ENCODE results near the gene UNC13A.
A peak's percentile ranks its signal among the peaks of the same experiment; 100 is the strongest.

Gene UNC13A

GRCh38 chr19:17682273-17682672, 5.9 kb downstream of the UNC13A start:
- H3K9ac ChIP-seq, result no peak overlapping the region
- peaks cover 33 to 100% (median 92%) of the 10 kb centered on the region in 11 experiments for H3K27me3 ChIP-seq
- H3K36me3 ChIP-seq, result no peaks in the 10 kb centered on the region
- H3K4me3 ChIP-seq, result no peak overlapping the region
- no peak overlapping the region for H3K27ac ChIP-seq
- H3K9me3 ChIP-seq (replicated peaks in 1 of 11), result no peaks in the 10 kb centered on the region
- H3K4me2 ChIP-seq, result no peak overlapping the region
- TF ChIP-seq Cebpa-rat (IDR thresholded peaks at IDR 0.05), result no peak
- peaks cover 0 to 28% (median 0%) of the 10 kb centered on the region in 11 experiments; a peak in 8 of 22 replicates for H4K20me1 ChIP-seq
- H3K4me1 ChIP-seq, result peaks cover 19 to 43% (median 34%) of the 10 kb centered on the region in 10 experiments

GRCh38 chr19:17681505-17682125, 6.5 kb downstream of the UNC13A start:
- Histone ChIP-seq H3K9me3 (replicated peaks in 1 of 11) (no peaks in the 10 kb centered on the region), H3K4me3 (no peak overlapping the region), H4K20me1 (peaks cover 0 to 25% (median 0%) of the 10 kb centered on the region in 11 experiments; a peak in 4 of 22 replicates), H3K27ac (no peak overlapping the region), H3K4me2 (peak overlapping the region in 4 of 11 experiments; percentile 88 to 98 (median 96); a peak in 4 of 22 replicates), H3K9ac (no peak overlapping the region), H3K4me1 (peaks cover 16 to 37% (median 29%) of the 10 kb centered on the region in 10 experiments), H3K36me3 (no peaks in the 10 kb centered on the region), H3K27me3 (peaks cover 27 to 94% (median 86%) of the 10 kb centered on the region in 11 experiments)
- TF ChIP-seq Cebpa-rat (IDR thresholded peaks at IDR 0.05), result no peak

DNA sequence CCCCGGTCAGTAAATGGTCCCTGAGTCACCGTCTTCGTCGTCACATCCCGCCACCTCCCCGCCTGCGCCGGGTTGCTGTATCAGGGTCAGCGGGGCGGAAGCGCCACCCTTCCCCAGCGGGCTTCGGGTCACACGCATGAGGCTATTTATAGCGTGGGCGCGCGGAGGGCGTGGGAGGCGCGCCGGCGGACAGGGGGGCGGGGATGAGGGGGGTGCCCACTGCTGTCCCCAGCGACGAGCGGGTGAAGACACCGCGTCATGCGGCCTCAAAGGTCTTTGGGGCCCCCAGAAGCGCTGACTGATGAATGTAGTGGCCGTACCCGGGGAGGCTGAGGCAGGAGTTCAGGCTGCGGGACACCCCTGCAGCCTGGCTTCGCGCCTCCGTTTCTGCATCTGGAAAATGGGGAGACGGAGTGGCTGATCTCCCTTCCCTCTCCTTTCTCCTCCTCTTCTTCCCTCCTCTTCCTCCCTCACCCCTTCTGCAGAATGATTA, 7.9 kb downstream of the UNC13A start:
- peaks cover 13 to 26% (median 22%) of the 10 kb centered on the region in 10 experiments for H3K4me1 ChIP-seq
- H3K4me3 ChIP-seq, result peak overlapping the region; percentile 19 to 63 (median 44); a peak in 18 of 20 replicates
- no peaks in the 10 kb centered on the region for H3K36me3 ChIP-seq
- peaks cover 0 to 25% (median 0%) of the 10 kb centered on the region in 11 experiments; a peak in 5 of 22 replicates for H4K20me1 ChIP-seq
- H3K27me3 ChIP-seq, result peaks cover 16 to 84% (median 72%) of the 10 kb centered on the region in 11 experiments
- H3K9ac ChIP-seq, result peak overlapping the region in 8 of 11 experiments; percentile 35 to 78 (median 64); a peak in 13 of 22 replicates
- H3K27ac ChIP-seq, result peak overlapping the region in 6 of 11 experiments; percentile 53 to 85 (median 68); a peak in 10 of 22 replicates
- no peak for TF ChIP-seq Cebpa-rat (IDR thresholded peaks at IDR 0.05)
- H3K9me3 ChIP-seq (replicated peaks in 1 of 11), result no peaks in the 10 kb centered on the region
- peak overlapping the region; percentile 83 to 98 (median 88) for H3K4me2 ChIP-seq

DNA sequence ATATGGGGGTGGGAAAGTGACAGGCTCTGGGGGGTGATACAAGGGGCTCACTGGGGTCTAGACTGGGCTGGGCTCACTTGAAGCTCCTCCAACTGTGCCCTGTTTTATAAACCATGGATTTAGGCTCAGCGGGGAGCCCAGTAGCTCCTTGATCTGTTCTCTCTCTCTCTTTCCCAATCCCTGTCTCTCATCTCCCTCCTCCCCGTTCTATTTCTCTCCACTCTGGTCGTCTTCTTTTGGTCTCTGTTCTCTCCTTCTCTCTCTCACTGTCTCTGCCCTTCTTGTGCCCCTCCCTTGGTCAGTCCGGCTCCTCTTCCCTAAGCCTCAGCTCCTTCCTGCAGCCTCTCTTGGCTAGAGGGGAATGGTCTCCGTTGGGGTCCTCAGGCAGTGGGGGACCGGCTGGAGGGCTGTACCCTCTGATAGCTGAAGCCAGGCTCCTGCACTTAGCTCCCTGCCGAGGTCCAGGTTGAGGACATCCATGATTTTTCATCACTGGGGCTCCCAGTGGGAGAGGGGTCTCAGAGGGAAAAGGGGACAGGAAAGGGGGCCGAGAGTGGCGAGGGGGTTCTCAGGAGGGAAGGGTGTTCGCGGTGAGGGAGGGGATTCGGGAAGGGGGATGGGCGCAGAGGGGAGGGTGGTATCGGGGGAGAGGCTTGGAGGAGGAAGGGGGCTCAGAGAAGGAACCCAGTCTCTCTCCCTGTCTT, 8.5 kb downstream of the UNC13A start:
- H3K4me3 ChIP-seq, result peak overlapping the region in 9 of 10 experiments; percentile 28 to 63 (median 46); a peak in 18 of 20 replicates

GRCh38 chr19:17678836-17679235, 9.3 kb downstream of the UNC13A start:
- Histone ChIP-seq H3K4me2 (peak overlapping the region in 1 of 11 experiments; percentile 98; a peak in 1 of 22 replicates), H3K9ac (no peak overlapping the region), H3K9me3 (replicated peaks in 1 of 11) (no peaks in the 10 kb centered on the region), H4K20me1 (peaks cover 0 to 20% (median 0%) of the 10 kb centered on the region in 11 experiments; a peak in 5 of 22 replicates), H3K27ac (no peak overlapping the region), H3K4me1 (peaks cover 13 to 36% (median 23%) of the 10 kb centered on the region in 10 experiments), H3K36me3 (no peaks in the 10 kb centered on the region), H3K27me3 (peaks cover 6 to 70% (median 58%) of the 10 kb centered on the region in 11 experiments; a peak in 21 of 22 replicates), H3K4me3 (no peak overlapping the region)
- no peak for TF ChIP-seq Cebpa-rat (IDR thresholded peaks at IDR 0.05)

More for the DNA sequence above, 8.5 kb downstream of the UNC13A start:
- peaks cover 13 to 28% (median 22%) of the 10 kb centered on the region in 10 experiments for H3K4me1 ChIP-seq
- peaks cover 0 to 25% (median 0%) of the 10 kb centered on the region in 11 experiments; a peak in 5 of 22 replicates for H4K20me1 ChIP-seq
- H3K36me3 ChIP-seq, result no peaks in the 10 kb centered on the region
- peak overlapping the region in 10 of 11 experiments; percentile 35 to 78 (median 62); a peak in 16 of 22 replicates for H3K9ac ChIP-seq
- peaks cover 10 to 78% (median 66%) of the 10 kb centered on the region in 11 experiments for H3K27me3 ChIP-seq
- H3K4me2 ChIP-seq, result peak overlapping the region; percentile 83 to 98 (median 88)
- TF ChIP-seq Cebpa-rat (IDR thresholded peaks at IDR 0.05), result no peak
- H3K9me3 ChIP-seq (replicated peaks in 1 of 11), result no peaks in the 10 kb centered on the region
- H3K27ac ChIP-seq, result peak overlapping the region in 10 of 11 experiments; percentile 25 to 85 (median 64); a peak in 17 of 22 replicates

DNA sequence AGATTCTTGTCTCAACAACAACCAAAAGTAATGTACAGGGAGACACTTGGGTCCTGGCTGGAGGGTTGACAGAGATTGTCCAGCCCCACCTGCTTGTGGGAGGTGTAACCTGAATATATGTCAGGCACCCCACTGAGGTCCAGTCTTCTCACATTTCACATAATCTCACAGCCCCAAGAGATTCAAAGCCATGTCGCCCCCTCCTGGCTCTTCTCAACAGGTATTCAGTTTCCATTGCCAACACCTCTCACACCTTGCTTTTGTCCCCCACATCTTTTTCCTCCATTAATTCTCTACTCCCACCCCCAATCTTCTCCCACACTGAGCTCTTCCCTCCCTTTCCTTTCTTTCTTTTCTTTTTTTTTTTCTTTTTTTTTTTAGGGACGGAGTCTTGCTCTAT, 11.2 kb downstream of the UNC13A start:
- Histone ChIP-seq H3K4me3 (no peak overlapping the region), H3K4me2 (no peak overlapping the region), H3K4me1 (peaks cover 13 to 36% (median 23%) of the 10 kb centered on the region in 10 experiments), H3K9ac (no peak overlapping the region), H3K36me3 (no peaks in the 10 kb centered on the region), H3K27ac (no peak overlapping the region), H3K27me3 (peaks cover 0 to 51% (median 40%) of the 10 kb centered on the region in 11 experiments; a peak in 20 of 22 replicates), H3K9me3 (replicated peaks in 1 of 11) (no peaks in the 10 kb centered on the region), H4K20me1 (peaks cover 0 to 6% (median 0%) of the 10 kb centered on the region in 11 experiments; a peak in 3 of 22 replicates)
- TF ChIP-seq Cebpa-rat (IDR thresholded peaks at IDR 0.05), result no peak

- Histone ChIP-seq H3K4me1 (peaks cover 13 to 31% (median 21%) of the 10 kb centered on the region in 10 experiments), H3K4me2 (no peak overlapping the region), H3K27me3 (peaks cover 0 to 44% (median 33%) of the 10 kb centered on the region in 11 experiments; a peak in 20 of 22 replicates), H3K9me3 (replicated peaks in 1 of 11) (no peaks in the 10 kb centered on the region), H4K20me1 (peaks cover 0 to 6% (median 0%) of the 10 kb centered on the region in 11 experiments; a peak in 3 of 22 replicates), H3K9ac (no peak overlapping the region), H3K4me3 (no peak overlapping the region), H3K27ac (no peak overlapping the region), H3K36me3 (no peaks in the 10 kb centered on the region)
- no peak for TF ChIP-seq Cebpa-rat (IDR thresholded peaks at IDR 0.05)
Observed at GRCh38 chr19:17676295-17676694, 11.9 kb downstream of the UNC13A start.

DNA sequence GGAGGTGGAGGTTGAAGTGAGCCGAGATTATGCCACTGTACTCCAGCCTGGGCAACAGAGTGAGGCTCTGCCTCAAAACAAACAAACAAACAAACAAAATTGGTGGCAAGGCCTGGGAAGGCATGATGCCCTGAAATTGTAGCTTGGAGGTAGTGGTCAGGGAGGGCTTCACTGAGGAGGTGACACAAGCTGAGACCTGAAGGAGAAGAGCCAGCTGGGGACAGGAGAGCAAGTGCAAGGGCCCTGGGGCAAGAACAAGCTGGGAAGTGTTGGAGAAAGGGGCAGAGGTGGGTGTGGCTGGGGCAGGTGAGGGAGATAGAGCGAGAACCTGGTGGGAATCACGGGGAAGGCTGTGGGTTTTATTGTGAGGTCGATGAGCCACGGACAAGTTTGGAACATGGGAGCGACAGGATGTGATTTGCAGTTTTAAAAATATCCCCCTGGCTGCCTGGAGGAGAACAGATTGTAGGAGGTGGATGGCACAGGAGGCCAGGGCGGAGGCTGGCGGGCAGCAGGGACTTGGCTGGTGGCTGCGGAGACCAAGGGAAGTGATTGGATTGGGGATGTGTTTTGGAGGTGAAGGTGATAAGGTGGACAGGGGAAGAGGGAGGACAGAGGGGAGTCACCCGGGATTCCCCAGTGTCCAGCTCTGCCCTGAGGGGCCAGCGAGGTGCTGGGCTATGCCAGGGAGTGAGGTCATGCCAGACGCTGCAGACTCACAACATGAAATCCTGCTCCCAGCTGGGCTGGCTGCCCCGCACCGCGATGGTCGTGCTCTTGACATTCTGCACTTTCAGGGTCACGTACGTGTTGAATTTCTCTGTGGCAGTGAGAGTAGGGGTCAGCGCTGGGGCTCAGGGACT, 14.0 kb downstream of the UNC13A start:
- Histone ChIP-seq H4K20me1 (no peaks in the 10 kb centered on the region; a peak in 1 of 22 replicates), H3K4me1 (peaks cover 0 to 10% (median 0%) of the 10 kb centered on the region in 10 experiments; a peak in 6 of 20 replicates), H3K9me3 (replicated peaks in 1 of 11) (no peaks in the 10 kb centered on the region), H3K36me3 (no peaks in the 10 kb centered on the region), H3K4me2 (peak overlapping the region in 2 of 11 experiments; percentile 38 to 39; a peak in 4 of 22 replicates), H3K9ac (no peak overlapping the region; a peak in 1 of 22 replicates), H3K4me3 (no peak overlapping the region), H3K27ac (no peak overlapping the region), H3K27me3 (peaks cover 0 to 23% (median 12%) of the 10 kb centered on the region in 11 experiments; a peak in 14 of 22 replicates)
- no peak for TF ChIP-seq Cebpa-rat (IDR thresholded peaks at IDR 0.05)

All from BLaER1 treated with 17β-estradiol and CSF1 and Interleukin-3, amounts not matched to agents 10 nM and 100 nM (cell line).